ENCODE results near the gene CISD1.

- TF ChIP-seq FOXK2 (IDR thresholded peaks at IDR 0.05) (no peak), SP1 (IDR thresholded peaks at IDR 0.05) (no peak), FOXM1 (IDR thresholded peaks at IDR 0.05; ENCODE audit: borderline replicate concordance) (no peak), ZNF384 (IDR thresholded peaks at IDR 0.05) (no peak), ARNT (IDR thresholded peaks at IDR 0.05) (no peak), HDGF (IDR thresholded peaks at IDR 0.05; ENCODE audit: borderline replicate concordance) (no peak), BHLHE40 (IDR thresholded peaks at IDR 0.05; ENCODE audit: borderline replicate concordance) (no peak), SUZ12 (IDR thresholded peaks at IDR 0.05) (no peak), FOXA1 (IDR thresholded peaks at IDR 0.05) (no peak)
Measured at GRCh38 chr10:58326967-58327381, 58.0 kb downstream of the CISD1 start.

All from HEK293T (cell line).